ENCODE data around the gene C19orf85. TPM values are rescaled to one million over a fixed set of nuclear protein-coding genes. Genes with fewer than 3 reads are reported as not detected.

Gene C19orf85
- total RNA-seq, 1 donor from 2014 or later: not detected

GRCh38 chr19:55443824-55444480 lies 20.6 kb downstream of the C19orf85 start:
- DNase-seq (no peak), ATAC-seq (no peak)
- H3K27ac ChIP-seq: no peak overlapping the region
- no peaks in the 10 kb centered on the region for H3K36me3 ChIP-seq
- no peak for TF ChIP-seq CTCF (IDR thresholded peaks at IDR 0.05)
- H3K27me3 ChIP-seq (ENCODE audit: low read depth): peaks cover 74% of the 10 kb centered on the region
- no peaks in the 10 kb centered on the region for H3K9me3 ChIP-seq
- peaks cover 10% of the 10 kb centered on the region for H3K4me1 ChIP-seq
- intact Hi-C loops (cut with DNase I): no loop called here
- H3K4me3 ChIP-seq: no peak overlapping the region

GRCh38 chr19:55443045-55443823 lies 21.3 kb downstream of the C19orf85 start, which contains the start of gene SHISA7:
Gene SHISA7 (minus strand): TSS chr19:55443300. CDS start chr19:55442863, 437 bp downstream.
- Histone ChIP-seq H3K27ac (no peak within 1 kb of the TSS), H3K4me1 (peaks cover 10% of the 10 kb centered on the region), H3K4me3 (no peak within 1 kb of the TSS), H3K36me3 (no peaks in the 10 kb centered on the region), H3K9me3 (no peaks in the 10 kb centered on the region), H3K27me3 (ENCODE audit: low read depth) (peaks cover 81% of the 10 kb centered on the region)
- no peak for TF ChIP-seq CTCF (IDR thresholded peaks at IDR 0.05)
- ATAC-seq: no peak
- DNase-seq: no peak
- intact Hi-C loops (cut with DNase I): no loop called here

GRCh38 chr19:55442372-55442961 lies 22.1 kb downstream of the C19orf85 start:
- DNase-seq: no peak
- H3K4me1 ChIP-seq: peaks cover 10% of the 10 kb centered on the region
- ATAC-seq: no peak
- intact Hi-C loops (cut with DNase I): no loop called here
- no peaks in the 10 kb centered on the region for H3K36me3 ChIP-seq
- no peak for TF ChIP-seq CTCF (IDR thresholded peaks at IDR 0.05)
- H3K4me3 ChIP-seq: no peak overlapping the region
- H3K27me3 ChIP-seq (ENCODE audit: low read depth): peaks cover 84% of the 10 kb centered on the region
- H3K9me3 ChIP-seq: no peaks in the 10 kb centered on the region
- H3K27ac ChIP-seq: no peak overlapping the region

- DNase-seq (no peak), ATAC-seq (no peak)
- intact Hi-C loops (cut with DNase I): no loop called here
- TF ChIP-seq CTCF (IDR thresholded peaks at IDR 0.05): no peak
- H3K9me3 ChIP-seq: no peaks in the 10 kb centered on the region
- no peak overlapping the region for H3K4me3 ChIP-seq
- H3K27ac ChIP-seq: no peak overlapping the region
- peaks cover 85% of the 10 kb centered on the region for H3K27me3 ChIP-seq (ENCODE audit: low read depth)
- H3K36me3 ChIP-seq: no peaks in the 10 kb centered on the region
- peaks cover 10% of the 10 kb centered on the region for H3K4me1 ChIP-seq
Observed at GRCh38 chr19:55441692-55442321, 22.7 kb downstream of the C19orf85 start.

- peaks cover 10% of the 10 kb centered on the region for H3K4me1 ChIP-seq
Observed at GRCh38 chr19:55441319-55441691, 23.2 kb downstream of the C19orf85 start.

More at GRCh38 chr19:55441319-55441691, 23.2 kb downstream of the C19orf85 start:
- no peaks in the 10 kb centered on the region for H3K9me3 ChIP-seq
- H3K36me3 ChIP-seq: no peaks in the 10 kb centered on the region
- TF ChIP-seq CTCF (IDR thresholded peaks at IDR 0.05): no peak
- ATAC-seq: peak in 1 of 2 donors; percentile 23
- intact Hi-C loops (cut with DNase I): no loop called here
- H3K4me3 ChIP-seq: no peak overlapping the region
- H3K27ac ChIP-seq: no peak overlapping the region
- H3K27me3 ChIP-seq (ENCODE audit: low read depth): peaks cover 81% of the 10 kb centered on the region
- DNase-seq: no peak

Data from lower lobe of right lung (tissue), 2 donors.